ENCODE data around the gene KCNJ13.
"Not testable (repeated sequence)": the region's sequence is repeated elsewhere in the genome, so short reads cannot be mapped to it uniquely, and the experiment has no call there.

KCNJ13 gene

DNA sequence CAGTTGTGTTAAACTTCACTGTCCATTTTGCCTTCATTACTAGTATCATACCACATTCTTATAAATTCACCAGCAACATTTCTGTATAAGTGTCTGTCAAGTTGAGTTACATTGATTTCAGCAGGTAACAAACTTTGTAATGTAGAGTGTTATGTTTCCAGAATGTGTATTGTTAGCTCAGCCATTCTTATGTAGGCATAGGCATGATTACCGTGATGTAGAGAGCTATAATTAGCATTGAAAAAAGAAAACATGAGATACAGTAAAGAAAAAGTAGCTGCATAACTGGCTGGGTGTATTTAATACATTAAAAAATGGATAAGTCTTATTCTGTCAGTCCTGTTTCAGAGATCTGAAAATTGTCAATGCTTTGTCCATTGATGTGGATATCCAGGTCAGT is 8.5 kb downstream of the KCNJ13 start:
- no peak for DNase-seq (ENCODE audit: low read depth)

GRCh38 chr2:232761301-232761907 is 15.0 kb downstream of the KCNJ13 start:
- DNase-seq (ENCODE audit: low read depth), result peak; percentile 62

DNA sequence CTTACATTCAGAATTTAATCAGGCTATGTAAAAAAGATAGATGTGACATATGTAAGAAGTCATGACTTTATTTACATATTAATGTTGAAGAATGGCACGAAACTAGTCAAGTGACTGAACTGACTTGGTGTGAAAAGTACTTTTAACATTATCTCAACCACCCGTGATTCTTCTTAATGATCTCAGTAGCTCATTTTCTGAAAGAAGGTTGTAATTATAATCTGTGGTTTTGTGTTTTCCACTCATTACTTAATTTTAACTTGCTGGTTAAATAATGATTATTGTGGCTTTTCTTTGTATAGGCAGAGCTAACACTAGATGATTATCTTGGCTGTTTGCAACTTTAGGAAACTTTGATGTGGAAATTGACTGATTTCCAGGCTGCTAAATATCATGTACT is 18.5 kb downstream of the KCNJ13 start:
- DNase-seq (ENCODE audit: low read depth), result no peak

DNA sequence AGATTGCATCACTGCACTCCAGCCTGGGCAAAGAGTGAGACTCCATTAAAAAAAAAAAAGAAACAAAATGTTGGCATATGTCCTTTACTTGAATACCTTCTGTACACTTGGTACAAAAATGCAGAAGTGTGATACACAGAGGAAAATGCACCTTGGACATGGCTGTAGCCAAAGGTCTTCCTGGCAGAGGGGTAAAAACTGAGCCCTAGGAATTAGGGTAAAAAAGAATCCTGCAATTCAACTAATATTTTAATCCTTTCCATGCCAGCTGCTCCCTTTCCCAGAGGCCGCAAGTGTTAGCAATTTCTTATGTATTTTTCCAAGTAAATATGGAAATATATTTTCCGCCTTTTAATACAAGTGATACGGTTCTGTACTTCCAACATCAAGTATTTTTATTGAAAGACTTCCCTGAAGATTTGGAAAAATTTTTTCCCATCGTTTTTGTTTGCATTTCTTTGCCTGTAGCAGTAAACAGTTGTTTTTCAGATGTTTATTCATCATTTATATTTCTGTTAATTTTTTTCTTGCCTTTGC is 26.2 kb downstream of the KCNJ13 start:
- no peak for DNase-seq (ENCODE audit: low read depth)

DNA sequence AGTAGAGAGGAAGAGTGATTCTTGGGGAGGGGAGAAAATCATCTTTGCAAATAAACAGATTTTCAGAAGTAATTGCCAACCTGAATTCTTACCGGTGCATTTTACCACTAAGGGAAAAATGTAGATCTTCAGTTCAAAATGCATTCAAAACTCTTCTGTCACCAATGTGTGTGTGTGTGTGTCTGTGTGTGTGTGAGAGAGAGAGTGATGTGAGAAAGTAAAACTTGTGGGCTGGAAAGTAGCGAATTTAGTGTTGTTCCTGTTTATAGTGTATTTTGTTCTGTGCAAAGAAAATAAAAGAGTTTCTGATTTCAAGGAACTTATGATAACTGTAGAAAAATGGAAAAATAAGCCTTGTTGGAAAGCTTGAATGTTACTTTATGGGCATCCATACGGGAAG is 27.0 kb downstream of the KCNJ13 start:
- DNase-seq (ENCODE audit: low read depth), result no peak

- DNase-seq (ENCODE audit: low read depth), result no peak
Measured at GRCh38 chr2:232748038-232748437, 28.3 kb downstream of the KCNJ13 start.

DNA sequence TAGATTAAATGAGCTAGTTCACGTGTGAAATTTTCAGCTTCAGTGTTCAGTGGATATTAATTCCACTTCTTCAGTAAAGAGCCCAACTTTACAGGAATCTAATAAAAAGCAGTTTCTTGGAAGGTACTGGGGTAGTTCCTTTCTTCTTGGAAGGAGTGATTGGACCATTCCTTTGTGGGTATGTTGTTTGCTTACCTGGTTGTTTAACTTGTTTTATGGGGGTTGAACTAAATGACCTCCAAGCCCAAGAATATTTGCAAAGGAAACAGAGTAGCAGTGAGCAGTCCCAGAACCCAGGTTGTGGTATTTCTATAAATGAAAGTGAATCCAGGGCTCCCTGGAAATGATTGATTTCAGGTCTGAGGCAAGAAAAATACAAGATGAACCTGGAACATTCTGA is 31.4 kb downstream of the KCNJ13 start:
- DNase-seq (ENCODE audit: low read depth), result peak; percentile 1

GRCh38 chr2:232741972-232742371 is 34.4 kb downstream of the KCNJ13 start:
- no peak for DNase-seq (ENCODE audit: low read depth)

GRCh38 chr2:232741294-232741693 is 35.1 kb downstream of the KCNJ13 start:
- no peak for DNase-seq (ENCODE audit: low read depth)

- DNase-seq (ENCODE audit: low read depth), result peak; percentile 37
Measured at GRCh38 chr2:232731470-232731869, 44.9 kb downstream of the KCNJ13 start.

- no peak for DNase-seq (ENCODE audit: low read depth)
Measured at GRCh38 chr2:232728785-232729184, 47.6 kb downstream of the KCNJ13 start.

GRCh38 chr2:232723027-232723426 is 53.3 kb downstream of the KCNJ13 start:
- DNase-seq (ENCODE audit: low read depth), result no peak

GRCh38 chr2:232721882-232722281 is 54.5 kb downstream of the KCNJ13 start:
- DNase-seq (ENCODE audit: low read depth), result no peak

- DNase-seq (ENCODE audit: low read depth), result no peak
Measured at GRCh38 chr2:232721261-232721660, 55.1 kb downstream of the KCNJ13 start.

DNA sequence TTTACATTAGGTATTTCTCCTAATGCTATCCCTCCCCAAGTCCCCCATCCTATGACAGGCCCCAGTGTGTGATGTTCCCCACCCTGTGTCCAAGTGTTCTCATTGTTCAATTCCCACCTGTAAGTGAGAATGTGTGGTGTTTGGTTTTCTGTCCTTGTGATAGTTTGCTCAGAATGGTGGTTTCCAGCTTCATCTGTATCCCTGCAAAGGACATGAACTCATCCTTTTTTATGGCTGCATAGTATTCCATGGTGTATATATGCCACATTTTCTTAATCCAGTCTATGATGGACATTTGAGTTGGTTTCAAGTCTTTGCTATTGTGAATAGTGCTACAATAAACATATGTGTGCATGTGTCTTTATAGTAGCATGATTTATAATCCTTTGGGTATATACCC is 56.3 kb downstream of the KCNJ13 start:
- DNase-seq (ENCODE audit: low read depth), result not testable (repeated sequence)

All from amniotic epithelial cell (primary cell).